SKM-1 treated with dmso at 0.1 percent for 144 hours (cell line): Measurements from ENCODE around the gene NXPE1.

Source experiments
- DNase-seq: peaks from one replicate; lab custom pipeline; 2025; ENCODE audit not compliant: unreplicated experiment; lab: John Stamatoyannopoulos, UW

Gene NXPE1

GRCh38 chr11:114563077-114563476 lies 3.4 kb upstream of the NXPE1 start:
- DNase-seq: no peak

GRCh38 chr11:114562166-114562916 lies 2.7 kb upstream of the NXPE1 start:
- DNase-seq: no peak

GRCh38 chr11:114556135-114556534 lies 3.5 kb downstream of the NXPE1 start:
- DNase-seq: no peak

- DNase-seq: no peak
These were observed 6.0 kb downstream of the NXPE1 start for GRCh38 chr11:114553642-114554041.

- DNase-seq: no peak
These were observed 8.6 kb downstream of the NXPE1 start for GRCh38 chr11:114551060-114551459.

- no peak for DNase-seq
These were observed 34.0 kb downstream of the NXPE1 start for GRCh38 chr11:114525682-114526081.

- no peak for DNase-seq
These were observed 35.6 kb downstream of the NXPE1 start for GRCh38 chr11:114524122-114524521.

GRCh38 chr11:114522818-114523217 lies 36.9 kb downstream of the NXPE1 start:
- no peak for DNase-seq

GRCh38 chr11:114511538-114511937 lies 48.1 kb downstream of the NXPE1 start:
- no peak for DNase-seq

GRCh38 chr11:114511079-114511478 lies 48.6 kb downstream of the NXPE1 start:
- DNase-seq: no peak

GRCh38 chr11:114501901-114502300 lies 57.8 kb downstream of the NXPE1 start:
- DNase-seq: no peak

- no peak for DNase-seq
These were observed 59.9 kb downstream of the NXPE1 start for GRCh38 chr11:114499756-114500155.

GRCh38 chr11:114496915-114497314 lies 62.8 kb downstream of the NXPE1 start:
- DNase-seq: no peak

- DNase-seq: no peak
These were observed 75.8 kb downstream of the NXPE1 start for GRCh38 chr11:114483929-114484328.

- DNase-seq: no peak
These were observed 77.6 kb downstream of the NXPE1 start for GRCh38 chr11:114482114-114482513.

- no peak for DNase-seq
These were observed 80.3 kb downstream of the NXPE1 start for GRCh38 chr11:114479331-114479730.

- DNase-seq: no peak
These were observed 80.9 kb downstream of the NXPE1 start for GRCh38 chr11:114478768-114479167.

GRCh38 chr11:114478001-114478410 lies 81.7 kb downstream of the NXPE1 start:
- DNase-seq: no peak

- no peak for DNase-seq
These were observed 87.0 kb downstream of the NXPE1 start for GRCh38 chr11:114472661-114473060.
